T-helper 2 cell treated with Interferon-gamma antibody and Interleukin-4, amounts not matched to agents 100 ng/mL and 5 ng/mL, for 36 hours (primary cell): ENCODE data around the gene CXCL1. TPM values are rescaled to one million over a fixed set of nuclear protein-coding genes. Genes with fewer than 3 reads are reported as not detected.

Experiments
- intact Hi-C: fragments of 100-400 bp; cut with micrococcal nuclease; formaldehyde crosslinking; loops from one replicate; pipeline ENCODE4 v1.15.1; 2023
- total RNA-seq: library from RNA; stranded (reverse); gene quantifications from 2 replicates; pipeline ENCODE4 v1.2.3, GENCODE V29; 2022

CXCL1 gene
- total RNA-seq: not detected in 2 replicates

DNA sequence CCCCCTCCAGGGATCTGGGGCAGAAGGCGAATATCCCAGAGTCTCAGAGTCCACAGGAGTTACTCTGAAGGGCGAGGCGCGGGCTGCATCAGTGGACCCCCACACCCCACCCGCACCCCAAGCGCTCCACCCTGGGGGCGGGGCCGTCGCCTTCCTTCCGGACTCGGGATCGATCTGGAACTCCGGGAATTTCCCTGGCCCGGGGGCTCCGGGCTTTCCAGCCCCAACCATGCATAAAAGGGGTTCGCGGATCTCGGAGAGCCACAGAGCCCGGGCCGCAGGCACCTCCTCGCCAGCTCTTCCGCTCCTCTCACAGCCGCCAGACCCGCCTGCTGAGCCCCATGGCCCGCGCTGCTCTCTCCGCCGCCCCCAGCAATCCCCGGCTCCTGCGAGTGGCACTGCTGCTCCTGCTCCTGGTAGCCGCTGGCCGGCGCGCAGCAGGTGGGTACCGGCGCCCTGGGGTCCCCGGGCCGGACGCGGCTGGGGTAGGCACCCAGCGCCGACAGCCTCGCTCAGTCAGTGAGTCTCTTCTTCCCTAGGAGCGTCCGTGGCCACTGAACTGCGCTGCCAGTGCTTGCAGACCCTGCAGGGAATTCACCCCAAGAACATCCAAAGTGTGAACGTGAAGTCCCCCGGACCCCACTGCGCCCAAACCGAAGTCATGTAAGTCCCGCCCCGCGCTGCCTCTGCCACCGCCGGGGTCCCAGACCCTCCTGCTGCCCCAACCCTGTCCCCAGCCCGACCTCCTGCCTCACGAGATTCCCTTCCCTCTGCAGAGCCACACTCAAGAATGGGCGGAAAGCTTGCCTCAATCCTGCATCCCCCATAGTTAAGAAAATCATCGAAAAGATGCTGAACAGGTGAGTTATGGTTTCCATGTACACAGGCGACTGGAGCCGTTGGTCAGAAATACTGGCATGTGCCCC is at the start of gene CXCL1:
CXCL1 (plus strand) TSS at position 264 of the 926 bp plus-strand sequence; CDS start at position 342, 78 bp downstream.
- intact Hi-C loops: no loop called here

DNA sequence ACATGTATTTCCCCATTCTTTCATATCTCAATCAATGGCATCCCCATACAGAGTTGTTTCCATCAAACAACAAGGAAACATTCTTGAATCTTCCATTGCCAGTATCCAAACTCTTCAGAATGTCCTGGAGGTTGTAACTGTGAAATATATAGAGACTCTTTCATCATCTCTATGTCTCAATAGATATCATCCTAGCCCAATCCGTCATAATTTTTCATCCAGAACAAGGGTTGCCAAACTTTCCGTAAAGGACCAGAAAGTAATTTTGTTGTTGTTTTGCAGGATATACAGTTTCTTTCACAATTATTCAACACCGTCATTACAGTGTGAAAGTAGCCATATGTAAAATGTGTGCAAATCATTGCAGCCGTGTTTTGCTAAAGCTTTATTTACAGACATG is 47.9 kb upstream of the CXCL1 start:
- intact Hi-C loops: no loop called here

DNA sequence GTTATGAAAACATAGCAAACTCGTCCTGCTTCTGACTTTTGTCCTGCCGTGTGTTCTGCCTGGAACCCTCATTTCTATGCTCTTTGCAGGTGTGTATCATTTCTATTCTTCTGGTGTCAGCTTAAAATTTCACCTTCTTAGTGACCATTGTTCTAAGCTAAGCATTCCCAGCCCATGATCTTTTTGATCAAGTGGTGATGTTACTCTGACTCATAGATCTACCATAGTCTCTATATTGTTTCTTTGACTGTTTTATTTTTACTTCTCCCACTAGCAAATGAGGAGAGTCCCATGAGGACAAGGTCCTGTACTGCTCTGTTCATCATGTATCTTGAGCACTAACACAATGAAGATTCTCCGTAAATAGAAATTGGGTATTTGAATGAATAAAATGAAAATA is 46.8 kb upstream of the CXCL1 start:
- intact Hi-C loops: no loop called here

DNA sequence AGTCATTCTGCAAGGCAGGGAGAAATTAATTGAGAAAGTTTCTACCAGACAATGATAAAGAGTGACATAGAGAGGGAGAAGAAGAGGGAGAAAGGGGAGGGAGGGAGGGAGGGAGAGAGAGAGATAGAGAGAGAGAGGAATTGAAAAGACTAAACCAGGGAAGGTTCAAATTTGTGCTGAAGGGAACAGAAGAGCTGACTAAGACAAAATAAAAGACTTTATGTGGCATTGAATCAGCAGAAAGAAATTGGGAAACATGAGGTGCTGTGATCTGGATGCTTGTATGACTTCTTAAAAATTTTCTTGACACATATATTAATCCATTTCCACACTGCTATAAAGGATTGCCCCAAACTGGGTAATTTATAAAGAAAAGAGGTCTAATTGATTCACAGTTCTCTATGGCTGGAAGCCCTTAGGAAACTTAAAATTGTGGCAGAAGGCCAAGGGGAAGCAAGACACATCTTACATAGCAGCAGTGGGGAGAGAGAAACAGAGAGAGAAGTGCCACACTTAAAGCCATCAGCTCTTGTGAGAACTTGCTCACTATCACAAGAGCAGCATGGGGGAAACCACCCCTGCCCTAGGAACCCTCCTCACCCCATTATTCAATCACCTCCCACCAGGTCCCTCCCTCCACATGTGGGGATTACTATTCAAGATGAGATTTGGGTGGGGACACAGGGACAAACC is 46.2 kb upstream of the CXCL1 start:
- intact Hi-C loops: no loop called here

DNA sequence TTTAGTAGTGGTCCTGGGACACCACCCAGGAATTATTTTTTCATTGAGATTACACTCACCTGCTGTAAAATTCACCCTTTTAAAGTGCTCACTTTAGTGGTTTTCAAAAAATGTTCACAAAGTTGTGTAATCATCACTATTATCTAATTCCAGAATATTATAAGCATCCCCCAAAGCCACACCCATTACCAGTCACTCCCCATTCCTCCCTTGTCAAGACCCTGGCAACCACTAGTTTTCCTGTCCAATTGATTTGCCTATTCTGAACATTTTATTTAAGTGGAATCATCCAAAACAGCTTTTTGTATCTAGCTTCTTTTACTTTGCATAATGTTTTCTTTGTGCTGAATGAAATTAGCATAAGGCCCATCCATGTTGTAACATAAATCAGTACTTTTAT is 45.4 kb upstream of the CXCL1 start:
- intact Hi-C loops: no loop called here

DNA sequence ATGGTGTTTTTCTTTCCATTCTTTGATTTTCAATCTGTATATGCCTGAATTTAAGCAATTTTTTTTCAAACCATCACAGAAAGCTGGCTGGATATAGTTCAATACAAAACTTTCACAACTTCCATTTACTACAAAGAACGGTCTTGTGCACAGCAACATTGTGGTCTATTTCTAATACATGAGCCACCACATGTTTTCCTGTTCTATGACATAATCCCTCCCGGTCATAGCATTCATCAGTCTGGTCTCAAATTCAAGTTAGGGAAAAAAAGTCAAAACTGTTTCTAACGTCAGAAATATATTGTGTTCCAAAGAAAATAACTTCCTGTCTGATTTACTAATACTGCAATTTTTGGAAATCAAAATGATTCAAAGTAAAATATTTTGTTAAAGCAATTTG is 40.2 kb upstream of the CXCL1 start:
- intact Hi-C loops: no loop called here

DNA sequence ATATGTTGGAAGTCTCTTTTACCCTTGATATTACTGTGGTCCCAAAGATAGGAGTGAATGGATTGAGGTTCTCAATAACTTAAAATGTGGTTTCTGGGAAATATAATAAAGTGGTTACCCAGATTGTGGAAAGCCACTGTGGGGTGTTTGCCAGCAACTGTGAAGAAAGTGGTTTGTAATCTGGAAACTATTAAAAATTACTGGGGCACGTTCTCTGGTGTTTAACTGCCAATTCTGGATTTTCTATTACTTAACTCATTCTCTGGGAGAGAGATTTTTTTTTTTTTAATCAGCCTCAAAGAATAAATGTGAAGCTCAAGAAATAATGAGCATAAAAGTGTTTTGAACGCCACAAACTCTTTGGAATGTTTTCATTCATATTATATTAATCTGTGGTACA is 37.6 kb upstream of the CXCL1 start:
- intact Hi-C loops: no loop called here

DNA sequence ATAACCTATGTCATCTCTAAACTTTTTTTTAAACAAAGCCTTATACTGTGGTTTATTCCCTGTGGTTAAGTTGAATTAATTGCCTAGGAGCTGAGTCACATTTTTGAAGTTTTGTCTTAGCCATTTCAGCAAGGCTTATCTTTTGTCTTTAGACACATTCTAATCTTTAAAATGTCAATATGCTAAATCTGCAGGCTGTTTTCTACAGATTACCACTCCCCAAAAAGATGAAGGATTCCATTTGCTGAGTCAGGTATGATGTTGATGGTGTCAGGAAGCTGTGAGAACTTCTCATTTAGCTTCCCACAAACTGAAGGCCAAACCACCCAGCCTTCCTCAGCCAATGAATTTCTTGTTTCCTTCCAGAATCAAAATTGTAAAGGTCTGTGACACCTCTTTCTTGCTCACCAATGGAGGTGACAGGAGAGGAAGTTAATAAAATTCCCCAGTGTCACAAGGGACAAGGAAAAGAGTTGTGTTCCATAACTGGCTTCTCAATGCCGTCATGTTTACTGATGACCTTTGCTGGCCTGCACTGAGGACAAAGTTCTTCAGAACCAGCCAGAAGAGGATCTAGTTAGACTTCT is 36.4 kb upstream of the CXCL1 start:
- intact Hi-C loops: no loop called here

DNA sequence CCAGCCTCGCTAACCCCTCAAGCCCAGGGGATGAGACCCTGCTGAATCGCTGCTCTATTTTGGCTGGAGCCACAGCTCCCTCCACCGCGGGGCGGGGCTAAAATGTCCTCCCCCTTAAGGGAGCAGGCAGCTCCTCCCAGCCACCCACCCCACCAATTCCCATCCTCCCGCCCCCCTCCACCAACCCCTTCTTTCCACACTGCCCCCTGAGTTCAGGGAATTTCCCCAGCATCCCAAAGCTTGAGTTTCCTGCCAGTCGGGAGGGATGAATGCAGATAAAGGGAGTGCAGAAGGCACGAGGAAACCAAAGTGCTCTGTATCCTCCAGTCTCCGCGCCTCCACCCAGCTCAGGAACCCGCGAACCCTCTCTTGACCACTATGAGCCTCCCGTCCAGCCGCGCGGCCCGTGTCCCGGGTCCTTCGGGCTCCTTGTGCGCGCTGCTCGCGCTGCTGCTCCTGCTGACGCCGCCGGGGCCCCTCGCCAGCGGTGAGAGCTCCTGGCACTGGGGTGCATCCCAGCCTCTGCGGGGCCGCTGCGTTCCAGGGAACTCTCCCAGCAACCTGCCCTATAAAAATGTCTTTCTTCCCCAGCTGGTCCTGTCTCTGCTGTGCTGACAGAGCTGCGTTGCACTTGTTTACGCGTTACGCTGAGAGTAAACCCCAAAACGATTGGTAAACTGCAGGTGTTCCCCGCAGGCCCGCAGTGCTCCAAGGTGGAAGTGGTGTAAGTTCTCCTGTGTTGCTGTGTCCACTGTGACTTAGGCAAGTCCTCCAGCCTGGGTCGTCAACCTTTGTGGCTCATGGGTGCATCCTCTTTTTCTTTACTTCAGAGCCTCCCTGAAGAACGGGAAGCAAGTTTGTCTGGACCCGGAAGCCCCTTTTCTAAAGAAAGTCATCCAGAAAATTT is 32.6 kb upstream of the CXCL1 start, which contains the start of gene CXCL6:
CXCL6 (plus strand) TSS at position 306 of the 907 bp plus-strand sequence; CDS start at position 379, 73 bp downstream.
- intact Hi-C loops: no loop called here

DNA sequence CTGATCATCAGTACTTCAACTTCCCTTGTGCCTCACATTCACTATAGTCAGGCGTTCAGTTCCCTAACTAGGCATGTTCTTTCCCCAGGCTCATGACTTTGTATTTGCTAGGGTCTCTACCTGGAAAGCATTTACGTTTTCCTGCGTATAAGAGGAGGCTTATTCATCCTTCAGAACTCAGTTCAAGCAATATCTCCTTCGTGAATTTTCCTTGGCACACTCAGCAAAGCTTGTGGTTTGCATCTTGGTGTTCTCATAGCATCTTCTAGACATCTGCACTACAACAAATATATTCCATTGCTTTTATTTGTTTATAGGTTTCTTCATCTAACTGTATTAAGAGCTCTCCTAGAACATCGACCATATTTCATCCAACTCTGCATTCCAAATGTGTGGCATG is 30.1 kb upstream of the CXCL1 start:
- intact Hi-C loops: no loop called here

DNA sequence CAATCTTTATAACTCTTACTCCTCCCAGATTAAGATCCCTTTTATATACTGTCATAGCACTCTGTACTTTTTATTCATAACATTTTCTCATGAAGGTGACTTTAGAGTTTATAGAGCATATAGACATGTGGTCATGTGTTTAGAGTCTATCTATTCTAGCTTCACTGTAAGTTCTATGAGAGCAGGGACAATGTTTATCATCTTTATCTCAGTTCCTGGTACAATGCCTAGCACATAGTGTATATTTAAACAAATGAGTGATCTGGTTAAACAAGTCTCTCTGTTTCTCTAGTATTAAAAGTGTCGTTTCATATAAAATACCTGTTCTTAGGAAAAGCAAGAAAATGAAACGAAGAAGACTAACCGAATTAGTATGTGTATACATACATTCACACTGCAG is 29.5 kb upstream of the CXCL1 start:
- intact Hi-C loops: no loop called here

DNA sequence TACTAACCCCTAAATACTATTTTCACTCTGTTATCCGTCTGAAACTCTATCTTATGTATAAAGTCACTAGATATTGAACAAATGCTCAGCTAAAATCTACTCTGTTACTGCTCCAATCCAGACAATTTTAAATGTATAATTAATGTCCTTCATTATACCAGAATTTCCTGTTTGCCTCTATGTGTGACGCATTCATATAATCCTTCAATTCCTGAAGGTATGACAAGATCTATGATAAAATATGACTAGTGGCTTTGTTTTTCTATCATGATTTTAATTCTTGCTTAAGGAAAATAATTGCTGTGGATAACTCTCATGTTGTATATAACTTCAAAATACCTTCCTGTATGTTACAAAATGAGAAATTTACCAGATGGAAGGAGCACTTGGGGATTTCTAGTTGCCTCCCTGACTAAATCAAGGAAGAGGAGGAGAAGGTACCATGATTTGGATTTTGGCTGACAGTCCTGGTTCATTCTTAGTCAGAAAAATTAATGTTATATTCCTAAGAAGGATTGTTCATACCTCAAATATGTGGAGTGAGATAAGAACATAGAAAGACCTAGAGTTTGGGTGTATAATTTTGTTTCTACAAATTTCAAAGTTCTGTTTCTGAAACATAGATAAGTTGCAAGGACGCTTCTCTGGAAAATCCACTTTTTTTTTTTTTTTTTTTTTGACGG is 27.8 kb upstream of the CXCL1 start:
- intact Hi-C loops: no loop called here

DNA sequence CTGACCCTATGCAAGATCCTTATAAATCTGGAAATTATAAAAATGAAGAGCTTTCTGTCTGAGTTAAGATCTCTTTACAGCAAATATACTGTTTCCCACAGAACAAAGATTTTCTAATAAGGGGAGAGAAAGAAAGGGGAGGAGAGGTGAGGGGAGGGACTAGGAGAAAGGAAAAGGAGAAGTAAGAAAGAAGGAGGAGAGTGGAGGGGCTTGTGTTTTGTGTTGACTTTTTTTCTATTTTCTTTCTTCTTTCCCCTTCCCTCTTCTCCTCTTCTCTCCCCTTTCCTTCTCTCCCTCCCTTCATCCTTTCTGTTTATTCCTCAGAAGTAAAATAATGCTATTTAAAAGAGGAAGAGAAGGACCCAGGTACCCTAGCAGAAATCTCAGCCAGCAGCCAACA is 26.5 kb upstream of the CXCL1 start:
- intact Hi-C loops: no loop called here

DNA sequence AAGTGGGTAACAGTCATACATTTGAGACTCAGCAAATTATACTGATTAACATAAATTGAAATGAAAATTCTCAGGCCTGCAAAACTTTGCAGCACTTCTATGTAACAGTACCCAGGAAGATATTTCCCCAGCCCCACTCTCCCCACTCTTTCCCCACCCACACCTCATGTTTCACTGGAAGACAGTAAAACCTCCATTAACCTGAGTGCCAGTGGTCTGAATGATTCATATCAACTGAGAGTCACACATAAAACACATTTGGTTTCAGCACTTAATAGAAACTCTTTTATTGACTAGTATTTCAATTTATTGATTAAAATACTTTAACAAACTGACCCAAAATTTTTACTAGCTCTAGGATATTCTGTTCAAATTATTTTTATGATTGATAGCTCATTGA is 25.8 kb upstream of the CXCL1 start:
- intact Hi-C loops: no loop called here

DNA sequence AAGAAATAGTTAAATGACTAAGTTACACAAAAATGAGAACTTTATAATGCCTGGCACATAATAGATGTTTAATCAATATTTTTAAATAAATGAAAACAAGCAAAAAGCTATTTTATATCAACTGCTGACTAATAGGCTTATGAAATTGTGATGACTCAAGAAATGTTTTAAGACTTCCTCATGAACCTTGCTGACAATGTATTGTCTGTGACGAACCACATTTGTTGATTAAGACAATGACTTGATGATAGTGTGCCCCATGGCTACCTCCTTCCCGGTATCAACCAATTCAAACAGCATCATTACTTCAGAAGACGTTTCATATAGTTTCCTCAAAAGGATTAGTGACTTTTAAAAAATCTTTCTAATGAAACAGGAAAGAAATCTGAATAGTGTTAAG is 24.8 kb upstream of the CXCL1 start:
- intact Hi-C loops: no loop called here

DNA sequence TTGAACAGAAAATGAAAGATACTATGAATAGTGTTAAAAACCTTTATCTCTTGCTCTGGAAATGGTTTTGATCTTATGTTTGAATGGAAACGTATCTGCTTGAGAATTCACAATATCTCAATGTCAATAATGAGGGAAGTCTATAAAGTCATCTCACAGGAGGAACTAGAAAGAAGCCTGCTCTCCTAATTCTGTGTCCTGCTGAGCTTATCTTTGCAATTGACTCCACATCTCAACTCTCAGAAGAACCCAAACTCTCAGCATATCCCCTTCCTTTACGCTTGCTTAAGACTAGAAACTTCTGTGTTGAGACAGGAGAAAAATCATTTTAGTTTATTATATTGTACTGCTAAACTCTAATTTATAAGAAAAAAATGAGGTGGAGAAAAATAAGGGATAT is 24.4 kb upstream of the CXCL1 start:
- intact Hi-C loops: no loop called here

DNA sequence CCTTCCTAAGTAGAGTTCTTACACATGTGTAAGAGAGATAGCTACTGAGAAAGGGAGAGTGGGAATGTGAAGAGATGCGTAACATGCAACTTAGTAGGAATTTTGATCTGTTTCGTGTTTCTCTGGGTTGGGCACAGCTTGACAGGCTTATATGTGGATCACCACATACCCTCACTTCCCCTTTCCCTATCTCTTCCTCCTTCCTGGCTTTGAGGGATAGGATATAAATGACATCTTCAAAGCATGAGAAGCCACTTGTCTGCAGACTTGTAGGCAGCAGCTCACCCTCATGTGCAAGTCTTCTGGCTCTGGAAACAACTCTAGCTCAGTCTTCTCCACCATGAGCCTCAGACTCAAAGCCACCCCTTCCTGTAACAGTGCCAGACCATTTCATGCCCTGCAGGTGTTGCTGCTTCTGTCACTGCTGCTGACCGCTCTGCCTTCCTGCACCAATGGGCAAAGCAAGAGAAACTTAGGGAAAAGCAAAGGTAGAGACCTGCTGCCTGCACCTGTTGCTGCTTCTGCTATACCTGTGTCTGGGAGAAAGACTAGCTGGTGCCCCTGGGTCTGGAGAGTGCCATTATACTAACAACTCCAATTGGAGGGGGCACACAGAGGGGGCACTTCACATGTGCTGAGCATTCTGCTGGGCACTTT is 21.5 kb upstream of the CXCL1 start:
- intact Hi-C loops: no loop called here

DNA sequence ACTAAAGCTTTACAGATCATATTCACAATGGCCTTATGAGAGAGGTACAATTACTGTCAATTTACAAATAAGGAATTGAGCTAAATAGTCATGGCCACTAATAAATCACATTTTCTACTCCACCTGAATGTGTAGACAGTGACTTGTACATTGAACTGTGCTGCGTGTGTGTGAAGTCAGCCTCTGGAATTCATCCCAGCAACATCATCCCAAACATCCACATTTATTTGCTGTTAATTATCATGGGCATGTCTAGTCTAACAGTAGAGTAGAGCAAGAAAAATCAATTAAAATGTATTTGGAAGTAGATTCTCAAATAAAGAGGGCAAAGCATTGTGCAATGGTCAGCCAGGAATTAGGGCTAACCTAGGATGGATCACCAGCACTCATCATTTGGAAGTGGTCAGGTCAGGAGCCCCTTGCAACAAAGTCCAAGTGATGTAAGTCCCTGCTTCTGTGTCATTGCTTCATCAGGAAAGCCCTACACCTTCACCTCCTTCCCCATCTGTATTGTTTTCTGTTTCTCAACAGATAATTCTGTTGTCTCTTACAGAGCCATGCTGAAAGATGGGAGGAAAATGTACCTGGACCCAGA is 20.9 kb upstream of the CXCL1 start:
- intact Hi-C loops: no loop called here

DNA sequence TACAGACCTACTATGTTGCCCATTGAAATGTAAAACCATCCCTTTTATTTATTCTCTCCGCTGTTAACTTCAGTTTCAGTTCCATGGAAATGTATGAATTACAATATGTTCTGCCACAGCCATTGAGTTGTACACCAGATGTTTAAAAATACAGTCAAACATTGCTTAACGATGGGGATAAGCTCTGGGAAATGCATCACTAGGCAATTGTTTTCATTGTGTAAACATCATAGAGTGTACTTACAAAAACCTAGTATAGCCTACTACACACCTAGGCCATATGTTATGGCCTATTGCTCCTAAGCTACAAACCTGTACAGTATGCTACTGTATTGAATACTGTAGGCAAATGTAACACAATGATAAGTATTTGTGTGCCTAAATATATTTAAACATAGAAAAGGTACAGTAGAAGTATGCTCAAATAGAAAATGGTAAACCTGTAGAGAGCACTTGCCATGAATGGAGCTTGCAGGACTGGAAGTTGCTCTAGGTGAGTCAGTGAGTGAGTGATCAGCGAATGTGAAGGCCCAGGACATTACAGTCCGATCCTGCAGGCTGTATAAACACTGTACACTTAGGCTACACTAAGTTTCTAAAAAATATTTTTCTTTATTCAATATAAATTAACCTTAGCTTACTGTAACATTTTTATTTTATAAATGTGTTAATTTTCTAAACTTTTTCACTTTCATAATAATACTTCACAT is 18.8 kb upstream of the CXCL1 start:
- intact Hi-C loops: no loop called here
